ENCODE measurements around the gene CCDC197. TPM values are rescaled to one million over a fixed set of nuclear protein-coding genes. Genes with fewer than 3 reads are reported as not detected.
A peak's percentile ranks its signal among the peaks of the same experiment; 100 is the strongest.

Gene CCDC197
- total RNA-seq, 2 experiments from 2014 or later = not detected

DNA sequence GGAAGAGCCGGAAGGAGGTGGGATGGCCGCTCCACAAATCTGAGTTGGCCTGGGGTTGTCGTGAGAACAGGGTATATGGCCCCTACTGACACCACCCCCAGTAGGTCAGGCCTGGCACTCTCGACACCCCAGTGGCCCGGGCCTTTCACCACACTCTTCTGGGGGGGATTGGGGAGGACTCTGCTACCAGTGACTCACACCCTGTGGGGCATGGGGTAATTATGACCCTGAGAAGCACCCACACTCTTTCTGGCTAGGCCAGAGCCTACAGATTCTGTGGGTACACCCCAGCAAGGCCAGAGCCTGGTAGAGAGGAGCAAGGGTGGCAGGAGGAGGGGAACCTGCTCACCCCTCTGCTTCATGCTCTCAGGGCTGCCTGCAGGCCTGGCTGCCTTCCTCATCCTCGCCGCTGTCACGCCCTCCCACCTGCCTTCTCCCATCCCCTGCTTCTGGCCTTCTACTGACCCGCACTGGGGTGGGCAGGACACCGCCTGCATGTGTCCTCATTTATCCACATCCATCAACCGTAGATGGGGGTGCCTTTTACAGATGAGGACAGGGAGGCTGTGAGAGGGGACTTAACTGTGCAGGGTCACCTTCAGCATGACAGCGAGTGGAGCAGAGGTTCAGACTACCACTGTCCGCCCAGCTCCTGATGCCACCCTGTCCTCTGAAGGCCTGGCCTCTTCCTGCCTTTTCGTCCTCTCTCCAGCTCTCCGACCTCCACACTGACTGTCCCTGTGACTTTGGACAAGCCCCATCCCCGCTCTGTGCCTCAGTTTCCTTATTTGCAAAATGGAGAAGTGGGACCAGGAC, 39.1 kb upstream of the CCDC197 start:
- ChIA-PET POLR2A (interaction anchor here (0.8 to 8.4 kb wide), 7 partner anchors 11 to 43 kb away, joined by 3 to 180 read pairs (median 7); partner anchors contain the start of genes ASB2 and CCDC197), CTCF (interaction anchor here (0.9 to 12.0 kb wide), 6 partner anchors 13 to 175 kb away, joined by 3 to 170 read pairs (median 10); partner anchors contain the start of gene CCDC197)
- ATAC-seq (no peak), DNase-seq (peak; percentile 48)
- peaks cover 14% of the 10 kb centered on the region for H3K36me3 Mint-ChIP-seq (ENCODE audit: low read depth)
- peaks cover 93% of the 10 kb centered on the region for H3K4me1 Mint-ChIP-seq (ENCODE audit: low read depth)
- no peaks in the 10 kb centered on the region for H3K9me3 Mint-ChIP-seq
- H3K27ac Mint-ChIP-seq = peak overlapping the region; percentile 99
- H3K4me3 Mint-ChIP-seq = no peak overlapping the region
- intact Hi-C loops (cut with micrococcal nuclease) = loop anchor here (10.0 kb wide), 1 partner anchor 177 kb away; no protein-coding TSS in a partner anchor
- TF ChIP-seq, protein P1, sequence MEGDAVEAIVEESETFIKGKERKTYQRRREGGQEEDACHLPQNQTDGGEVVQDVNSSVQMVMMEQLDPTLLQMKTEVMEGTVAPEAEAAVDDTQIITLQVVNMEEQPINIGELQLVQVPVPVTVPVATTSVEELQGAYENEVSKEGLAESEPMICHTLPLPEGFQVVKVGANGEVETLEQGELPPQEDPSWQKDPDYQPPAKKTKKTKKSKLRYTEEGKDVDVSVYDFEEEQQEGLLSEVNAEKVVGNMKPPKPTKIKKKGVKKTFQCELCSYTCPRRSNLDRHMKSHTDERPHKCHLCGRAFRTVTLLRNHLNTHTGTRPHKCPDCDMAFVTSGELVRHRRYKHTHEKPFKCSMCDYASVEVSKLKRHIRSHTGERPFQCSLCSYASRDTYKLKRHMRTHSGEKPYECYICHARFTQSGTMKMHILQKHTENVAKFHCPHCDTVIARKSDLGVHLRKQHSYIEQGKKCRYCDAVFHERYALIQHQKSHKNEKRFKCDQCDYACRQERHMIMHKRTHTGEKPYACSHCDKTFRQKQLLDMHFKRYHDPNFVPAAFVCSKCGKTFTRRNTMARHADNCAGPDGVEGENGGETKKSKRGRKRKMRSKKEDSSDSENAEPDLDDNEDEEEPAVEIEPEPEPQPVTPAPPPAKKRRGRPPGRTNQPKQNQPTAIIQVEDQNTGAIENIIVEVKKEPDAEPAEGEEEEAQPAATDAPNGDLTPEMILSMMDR (IDR thresholded peaks at IDR 0.05) = no peak
- H3K27me3 Mint-ChIP-seq = no peaks in the 10 kb centered on the region

DNA sequence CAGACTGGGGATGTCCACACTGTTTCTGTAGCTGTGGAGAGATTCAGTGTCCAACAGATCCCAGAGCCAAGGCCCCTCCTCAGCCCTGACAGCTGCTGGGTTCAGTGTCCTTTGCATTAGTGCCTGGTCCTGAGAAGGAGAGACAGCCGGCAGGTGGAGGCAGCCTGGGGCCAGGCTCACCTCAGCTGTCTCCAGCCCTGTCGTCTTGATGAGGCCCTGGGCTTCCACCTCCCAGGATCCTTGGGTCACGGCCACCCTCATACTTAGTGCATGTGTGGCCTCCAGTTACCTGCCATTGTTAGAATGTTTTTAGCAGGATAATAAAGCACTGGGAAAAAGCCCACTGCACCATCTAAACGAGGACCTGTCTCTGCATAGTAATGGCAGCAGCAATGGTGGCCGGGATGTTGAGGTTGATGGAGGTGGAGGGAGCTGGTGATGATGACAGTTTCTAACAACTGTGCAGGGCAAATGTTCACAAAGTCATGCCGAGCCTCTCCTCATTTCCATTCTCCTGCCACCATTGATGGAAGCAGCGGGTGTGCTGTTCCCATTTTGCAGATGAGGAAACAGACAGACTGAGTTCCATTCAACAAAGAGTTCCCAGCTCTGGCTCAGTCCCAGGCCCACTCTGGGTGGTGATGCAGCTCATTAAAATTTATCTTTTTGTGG, 38.4 kb upstream of the CCDC197 start:
- peak overlapping the region; percentile 99 for H3K27ac Mint-ChIP-seq
- ChIA-PET POLR2A (interaction anchor here (0.7 to 8.4 kb wide), 10 partner anchors 10 to 67 kb away, joined by 3 to 180 read pairs (median 5); partner anchors contain the start of genes ASB2, CCDC197 and OTUB2), CTCF (interaction anchor here (0.9 to 12.0 kb wide), 7 partner anchors 12 to 174 kb away, joined by 3 to 170 read pairs (median 3); partner anchors contain the start of gene ASB2)
- DNase-seq (no peak), ATAC-seq (no peak)
- no peaks in the 10 kb centered on the region for H3K9me3 Mint-ChIP-seq
- TF ChIP-seq, protein P1 (IDR thresholded peaks at IDR 0.05) = no peak
- intact Hi-C loops (cut with micrococcal nuclease) = loop anchor here (10.0 kb wide), 1 partner anchor 176 kb away; no protein-coding TSS in a partner anchor
- H3K36me3 Mint-ChIP-seq (ENCODE audit: low read depth) = peaks cover 17% of the 10 kb centered on the region
- no peaks in the 10 kb centered on the region for H3K27me3 Mint-ChIP-seq
- H3K4me1 Mint-ChIP-seq (ENCODE audit: low read depth) = peaks cover 93% of the 10 kb centered on the region
- H3K4me3 Mint-ChIP-seq = peak overlapping the region; percentile 66

DNA sequence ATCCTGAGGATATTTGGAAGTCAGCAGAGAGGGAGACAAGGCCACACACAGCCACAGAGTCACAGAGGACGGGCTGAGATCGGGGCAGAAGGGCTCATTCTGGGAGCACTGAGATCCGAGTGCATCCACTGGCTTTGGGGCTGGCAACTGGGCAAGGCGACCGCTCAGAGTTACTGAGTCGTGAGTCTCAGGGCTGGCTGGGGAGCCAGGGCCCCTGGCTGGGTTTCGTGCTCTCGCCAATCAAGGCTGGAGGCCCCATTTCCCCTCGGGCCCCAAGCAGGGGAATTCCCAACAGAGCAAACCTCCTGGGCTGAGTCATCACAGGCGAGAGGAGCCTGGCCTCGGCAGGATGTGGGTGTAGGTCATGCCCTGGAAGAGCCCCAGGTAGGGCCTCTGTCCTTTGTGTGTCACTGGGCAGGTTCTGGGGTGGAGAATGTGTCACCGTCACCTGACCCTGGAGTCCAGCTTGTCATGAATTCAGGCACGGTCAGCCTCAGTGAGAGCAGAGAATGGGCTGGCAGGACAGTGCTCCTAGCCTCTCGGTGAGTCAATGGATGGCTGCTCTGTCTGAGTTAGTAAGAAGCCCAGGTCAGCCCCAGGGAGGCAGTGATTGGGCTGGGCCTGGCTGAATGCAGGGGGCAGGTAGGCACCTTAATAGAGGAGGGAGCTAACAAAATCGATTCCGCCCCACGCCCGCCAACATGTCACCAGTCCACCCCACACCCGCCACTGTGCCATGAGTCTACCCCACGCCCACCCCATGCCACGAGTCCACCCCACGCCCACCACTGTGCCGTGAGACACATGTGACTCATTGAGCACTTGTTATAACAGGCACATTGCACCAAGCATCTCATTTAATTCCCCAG, 37.6 kb upstream of the CCDC197 start:
- no peaks in the 10 kb centered on the region for H3K9me3 Mint-ChIP-seq
- DNase-seq = peak; percentile 98
- peaks cover 93% of the 10 kb centered on the region for H3K4me1 Mint-ChIP-seq (ENCODE audit: low read depth)
- peak overlapping the region; percentile 99 for H3K27ac Mint-ChIP-seq
- no peaks in the 10 kb centered on the region for H3K27me3 Mint-ChIP-seq
- POLR2A ChIA-PET = interaction anchor here (0.7 to 8.4 kb wide), 19 partner anchors 8 to 846 kb away, joined by 3 to 180 read pairs (median 5); partner anchors contain the start of genes ASB2, CCDC197, DDX24 and IFI27L1
- peaks cover 15% of the 10 kb centered on the region for H3K36me3 Mint-ChIP-seq (ENCODE audit: low read depth)
- intact Hi-C loops (cut with micrococcal nuclease) = loop anchor here (2.0 to 10.0 kb wide), 2 partner anchors 19 to 175 kb away; no protein-coding TSS in a partner anchor
- H3K4me3 Mint-ChIP-seq = peak overlapping the region; percentile 66
- TF ChIP-seq, protein P1 (IDR thresholded peaks at IDR 0.05) = no peak
- ATAC-seq = peak; percentile 69
- CTCF ChIA-PET = interaction anchor here (0.9 to 12.0 kb wide), 7 partner anchors 12 to 174 kb away, joined by 3 to 170 read pairs (median 3); partner anchors contain the start of gene ASB2

DNA sequence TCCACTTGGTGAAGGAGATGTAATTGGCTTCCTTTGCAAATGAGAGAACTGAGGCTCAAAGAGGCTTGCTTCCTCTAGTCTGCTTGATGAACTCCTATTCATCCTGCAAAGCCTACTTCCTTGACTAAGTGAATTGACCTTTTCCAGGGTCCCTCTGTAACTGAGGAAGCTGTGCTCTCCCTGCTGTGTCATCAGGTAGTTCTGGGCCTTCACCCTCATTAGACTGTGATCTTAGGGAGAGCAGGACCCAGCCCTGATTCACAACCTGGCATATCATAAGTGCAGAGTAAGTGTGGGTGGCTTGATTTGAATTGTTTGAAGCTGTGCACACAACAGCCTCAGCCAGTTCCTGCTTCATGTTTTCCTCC, 37.0 kb upstream of the CCDC197 start:
- Mint-ChIP-seq H3K4me1 (ENCODE audit: low read depth) (peaks cover 93% of the 10 kb centered on the region), H3K27me3 (no peaks in the 10 kb centered on the region), H3K36me3 (ENCODE audit: low read depth) (peaks cover 18% of the 10 kb centered on the region), H3K4me3 (peak overlapping the region; percentile 66), H3K27ac (peak overlapping the region; percentile 99), H3K9me3 (peaks cover 5% of the 10 kb centered on the region)
- ChIA-PET CTCF (interaction anchor here (0.7 to 12.0 kb wide), 10 partner anchors 11 to 435 kb away, joined by 3 to 170 read pairs (median 4); no protein-coding TSS in a partner anchor), POLR2A (interaction anchor here (0.7 to 8.4 kb wide), 13 partner anchors 8 to 847 kb away, joined by 3 to 180 read pairs (median 6); partner anchors contain the start of genes ASB2, CCDC197, DDX24 and IFI27L1)
- intact Hi-C loops (cut with micrococcal nuclease) = loop anchor here (2.0 kb wide), 1 partner anchor 19 kb away; no protein-coding TSS in a partner anchor
- ATAC-seq = peak; percentile 27
- peak; percentile 67 for DNase-seq
- TF ChIP-seq, protein P1 (IDR thresholded peaks at IDR 0.05) = no peak
